GM12872 (cell line): ENCODE measurements around the gene ADSL.

Source experiments
- TF ChIP-seq, protein P1 (sequence below): IDR thresholded peaks from 3 replicates; pipeline ENCODE4 v1.5.1; 2011; ENCODE audit warnings: low read depth, mild to moderate bottlenecking, low read length, moderate library complexity; ENCODE audit not compliant: insufficient read depth

ADSL gene

DNA sequence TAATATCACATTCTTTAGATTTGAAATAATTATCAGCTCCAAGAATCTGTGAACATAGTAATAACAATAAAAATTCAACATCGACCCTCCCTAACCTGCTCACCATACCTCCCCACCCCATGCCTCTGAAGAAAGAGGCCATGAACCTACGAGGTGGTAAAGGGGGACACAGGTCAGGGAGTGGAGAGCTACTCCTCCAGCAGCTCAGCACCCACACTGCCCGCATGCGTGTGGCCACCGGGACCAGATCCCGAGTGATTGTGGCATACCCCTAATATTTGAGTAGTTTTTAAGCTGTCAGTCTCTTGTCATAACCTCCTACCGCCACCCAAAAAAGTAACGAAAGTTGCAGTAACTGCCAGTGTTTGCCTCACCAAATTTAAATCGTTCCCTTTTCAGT is 16.8 kb upstream of the ADSL start:
- TF ChIP-seq, protein P1, sequence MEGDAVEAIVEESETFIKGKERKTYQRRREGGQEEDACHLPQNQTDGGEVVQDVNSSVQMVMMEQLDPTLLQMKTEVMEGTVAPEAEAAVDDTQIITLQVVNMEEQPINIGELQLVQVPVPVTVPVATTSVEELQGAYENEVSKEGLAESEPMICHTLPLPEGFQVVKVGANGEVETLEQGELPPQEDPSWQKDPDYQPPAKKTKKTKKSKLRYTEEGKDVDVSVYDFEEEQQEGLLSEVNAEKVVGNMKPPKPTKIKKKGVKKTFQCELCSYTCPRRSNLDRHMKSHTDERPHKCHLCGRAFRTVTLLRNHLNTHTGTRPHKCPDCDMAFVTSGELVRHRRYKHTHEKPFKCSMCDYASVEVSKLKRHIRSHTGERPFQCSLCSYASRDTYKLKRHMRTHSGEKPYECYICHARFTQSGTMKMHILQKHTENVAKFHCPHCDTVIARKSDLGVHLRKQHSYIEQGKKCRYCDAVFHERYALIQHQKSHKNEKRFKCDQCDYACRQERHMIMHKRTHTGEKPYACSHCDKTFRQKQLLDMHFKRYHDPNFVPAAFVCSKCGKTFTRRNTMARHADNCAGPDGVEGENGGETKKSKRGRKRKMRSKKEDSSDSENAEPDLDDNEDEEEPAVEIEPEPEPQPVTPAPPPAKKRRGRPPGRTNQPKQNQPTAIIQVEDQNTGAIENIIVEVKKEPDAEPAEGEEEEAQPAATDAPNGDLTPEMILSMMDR = no peak

DNA sequence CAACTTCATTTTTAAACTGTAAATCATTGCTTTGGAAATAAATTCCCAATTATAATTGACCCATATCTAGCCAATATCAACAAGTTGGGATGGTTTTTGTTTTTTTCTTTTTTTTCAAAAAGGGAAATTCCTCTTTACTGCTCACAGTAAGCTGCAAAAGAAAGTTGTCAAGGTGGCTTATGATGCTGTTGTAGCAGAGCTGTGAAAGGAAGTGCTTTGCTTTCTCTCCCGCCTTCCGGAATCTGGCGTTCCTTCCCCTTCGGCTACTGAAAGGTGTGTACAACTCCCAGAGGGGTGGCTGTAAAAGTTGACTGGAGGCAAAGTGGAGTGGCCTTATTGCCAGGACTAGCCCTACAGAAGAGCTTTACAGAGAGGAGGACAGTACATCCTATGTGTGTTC is 16.2 kb upstream of the ADSL start:
- TF ChIP-seq, protein P1 = no peak

DNA sequence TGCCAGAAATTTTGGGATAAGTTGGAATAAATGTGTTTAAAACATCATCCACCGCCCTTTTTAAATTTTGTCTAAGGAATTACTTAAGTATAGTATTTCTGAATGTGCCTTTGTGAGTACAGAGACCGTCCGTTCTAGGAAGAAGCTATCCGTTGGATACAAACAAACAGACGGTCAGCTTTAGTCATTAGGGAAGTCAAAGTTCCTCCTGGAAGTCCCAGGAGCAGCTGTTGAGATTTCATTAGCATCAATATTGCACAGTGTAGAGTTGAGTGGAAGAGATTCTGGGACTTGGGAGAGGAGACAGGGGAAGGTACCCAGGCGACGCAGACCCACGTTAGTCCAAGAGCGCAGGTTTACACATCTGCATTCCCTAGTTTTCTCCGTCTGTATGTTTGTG is 15.7 kb upstream of the ADSL start:
- TF ChIP-seq, protein P1 = no peak

DNA sequence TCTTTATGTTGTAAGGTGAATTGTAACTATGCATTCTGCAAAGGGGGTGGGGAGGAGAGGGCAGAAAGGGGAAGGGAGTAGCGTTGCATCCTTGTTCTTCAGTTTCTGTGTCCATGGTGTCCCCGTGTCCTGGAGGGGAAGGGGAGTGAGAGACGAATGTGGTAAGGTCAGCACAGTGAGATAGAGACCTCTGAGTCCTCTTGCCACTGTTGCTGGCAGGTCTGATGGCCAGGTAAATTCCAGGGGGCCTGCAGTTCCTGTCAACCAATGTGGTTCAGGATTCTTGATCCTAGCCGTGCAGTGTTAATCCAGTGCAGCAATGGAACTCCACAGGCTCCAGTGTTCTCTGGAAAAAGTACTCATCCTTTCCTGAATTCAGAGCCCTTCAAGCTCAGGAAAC is 14.6 kb upstream of the ADSL start:
- TF ChIP-seq, protein P1 = no peak

DNA sequence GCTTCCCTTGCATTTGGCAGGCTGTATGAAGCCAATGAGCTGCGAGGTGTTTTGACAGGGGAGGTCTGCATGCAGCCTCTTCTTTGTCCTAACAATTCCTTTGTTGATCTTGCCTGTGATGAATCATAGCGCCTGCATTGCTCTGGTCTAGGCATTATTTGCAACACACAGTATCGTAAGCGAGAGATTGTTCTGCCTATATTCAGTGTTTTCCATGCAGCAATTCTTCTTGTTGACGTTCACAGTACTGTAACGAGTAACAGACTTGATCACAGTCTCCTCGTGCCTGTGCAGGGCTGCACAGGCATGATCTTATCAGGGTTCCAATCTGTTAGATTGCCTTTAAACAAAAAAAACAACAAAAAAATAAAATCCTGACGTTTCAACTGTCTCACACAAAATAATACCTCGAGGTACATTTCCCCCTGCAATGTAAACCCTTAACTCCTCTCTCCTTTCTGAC is 13.9 kb upstream of the ADSL start:
- TF ChIP-seq, protein P1 = no peak

DNA sequence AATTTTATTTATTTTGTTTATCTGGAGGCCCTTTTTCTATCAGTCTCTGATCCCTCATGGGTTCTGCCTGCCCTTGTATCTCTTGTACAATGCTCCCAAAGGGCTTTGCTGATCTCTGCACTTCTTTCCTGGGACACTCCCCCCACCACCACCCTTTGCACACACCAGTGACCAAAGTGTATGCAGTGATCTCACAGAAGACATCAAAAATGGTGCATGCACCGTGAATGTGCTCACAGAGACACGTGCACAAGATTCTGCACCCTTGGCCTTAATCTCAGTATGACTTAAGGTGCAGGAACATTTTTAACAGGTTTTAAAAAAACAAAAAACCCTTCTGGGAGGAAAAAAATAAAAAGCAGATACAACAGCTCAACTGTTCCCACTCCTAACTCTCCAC is 12.2 kb upstream of the ADSL start:
- TF ChIP-seq, protein P1 = no peak

DNA sequence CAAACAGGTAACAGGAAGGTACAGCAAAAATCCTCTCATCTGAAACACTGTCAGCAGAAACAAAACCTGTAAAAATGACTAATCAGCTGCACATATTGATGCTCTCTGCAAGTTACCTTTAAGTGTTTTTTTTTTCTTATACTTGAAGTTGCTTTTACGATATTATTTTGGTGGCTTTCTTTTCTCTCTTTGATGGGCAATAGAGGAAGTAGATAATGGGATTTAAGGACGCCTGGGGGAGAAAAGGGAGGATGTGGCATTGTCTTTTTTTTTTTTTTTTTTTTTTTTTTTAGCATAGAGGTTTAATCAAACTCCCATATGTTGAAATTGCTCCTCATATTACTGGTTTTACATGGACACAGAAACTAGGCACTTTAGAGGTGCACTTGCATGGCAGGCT is 11.4 kb upstream of the ADSL start:
- TF ChIP-seq, protein P1 = no peak

DNA sequence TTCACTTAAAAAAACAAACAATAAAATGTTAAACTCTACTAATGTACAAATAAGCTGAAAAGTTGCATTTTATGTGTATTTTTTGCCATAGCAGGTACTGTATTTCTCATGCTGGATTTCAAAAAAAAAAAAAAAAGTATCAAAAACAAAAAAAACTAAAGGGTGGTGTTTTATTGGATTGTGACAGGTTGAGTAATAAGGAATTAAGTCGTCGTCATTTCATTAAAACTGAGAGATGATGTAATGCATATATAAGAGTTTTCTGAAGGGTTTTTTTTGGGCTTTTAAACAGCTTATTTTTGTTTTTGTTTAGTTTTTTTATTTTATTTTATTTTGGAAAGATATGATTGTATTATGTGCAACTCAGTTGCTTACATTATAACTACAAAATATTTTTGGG is 10.9 kb upstream of the ADSL start:
- TF ChIP-seq, protein P1 = no peak
